ENCODE measurements around the gene F7. TPM values are rescaled to one million over a fixed set of nuclear protein-coding genes. Genes with fewer than 3 reads are reported as not detected.

F7 gene
- total RNA-seq, 4 donors from 2014 or later, result 0.12 to 0.54 TPM; not detected in 2

- peaks cover 0 to 5% of the 10 kb centered on the region in 2 donors for H3K36me3 ChIP-seq
- H3K27ac ChIP-seq, result no peak overlapping the region
- no peak overlapping the region for H3K4me3 ChIP-seq
- TF ChIP-seq EP300 (IDR thresholded peaks at IDR 0.05), result no peak
- TF ChIP-seq POLR2A (IDR thresholded peaks at IDR 0.05), result no peak
- no peak for TF ChIP-seq POLR2AphosphoS5 (IDR thresholded peaks at IDR 0.05)
- TF ChIP-seq, protein P1, sequence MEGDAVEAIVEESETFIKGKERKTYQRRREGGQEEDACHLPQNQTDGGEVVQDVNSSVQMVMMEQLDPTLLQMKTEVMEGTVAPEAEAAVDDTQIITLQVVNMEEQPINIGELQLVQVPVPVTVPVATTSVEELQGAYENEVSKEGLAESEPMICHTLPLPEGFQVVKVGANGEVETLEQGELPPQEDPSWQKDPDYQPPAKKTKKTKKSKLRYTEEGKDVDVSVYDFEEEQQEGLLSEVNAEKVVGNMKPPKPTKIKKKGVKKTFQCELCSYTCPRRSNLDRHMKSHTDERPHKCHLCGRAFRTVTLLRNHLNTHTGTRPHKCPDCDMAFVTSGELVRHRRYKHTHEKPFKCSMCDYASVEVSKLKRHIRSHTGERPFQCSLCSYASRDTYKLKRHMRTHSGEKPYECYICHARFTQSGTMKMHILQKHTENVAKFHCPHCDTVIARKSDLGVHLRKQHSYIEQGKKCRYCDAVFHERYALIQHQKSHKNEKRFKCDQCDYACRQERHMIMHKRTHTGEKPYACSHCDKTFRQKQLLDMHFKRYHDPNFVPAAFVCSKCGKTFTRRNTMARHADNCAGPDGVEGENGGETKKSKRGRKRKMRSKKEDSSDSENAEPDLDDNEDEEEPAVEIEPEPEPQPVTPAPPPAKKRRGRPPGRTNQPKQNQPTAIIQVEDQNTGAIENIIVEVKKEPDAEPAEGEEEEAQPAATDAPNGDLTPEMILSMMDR (IDR thresholded peaks at IDR 0.05), result no peak
- H3K4me1 ChIP-seq, result no peaks in the 10 kb centered on the region
- ATAC-seq, result no peak
- H3K9me3 ChIP-seq, result no peaks in the 10 kb centered on the region
- peaks cover 15% of the 10 kb centered on the region for H3K27me3 ChIP-seq
- 88 to 92% methylated on average over 11 to 18 of the region's 22 CpGs for WGBS, 2 donors (ENCODE audit: low coverage in 1 of 2)
Measured at GRCh38 chr13:113058988-113059850, 46.4 kb upstream of the F7 start.

DNA sequence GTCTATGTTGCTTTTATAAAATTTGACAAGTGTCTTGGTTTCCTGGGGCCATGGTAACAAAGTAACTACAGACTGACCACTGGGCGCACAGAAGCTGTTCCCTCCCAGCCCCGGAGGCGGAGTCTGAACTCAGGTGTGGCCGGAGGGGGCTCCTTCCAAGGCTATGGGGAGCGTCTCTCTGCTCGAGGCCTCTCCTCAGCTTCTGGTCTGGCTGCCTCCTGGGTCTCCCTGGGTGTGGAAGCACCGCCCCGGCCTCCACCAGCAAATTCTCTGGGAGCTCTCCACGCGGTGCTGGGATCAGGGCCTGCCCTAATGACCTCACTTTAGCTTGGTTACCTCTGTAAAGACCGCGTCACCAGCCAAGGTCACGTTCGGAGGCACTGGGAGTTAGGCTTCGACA is 45.7 kb upstream of the F7 start:
- no peak for ATAC-seq
- TF ChIP-seq EP300 (IDR thresholded peaks at IDR 0.05) (no peak), POLR2AphosphoS5 (IDR thresholded peaks at IDR 0.05) (no peak), POLR2A (IDR thresholded peaks at IDR 0.05) (no peak)
- TF ChIP-seq, protein P1 (IDR thresholded peaks at IDR 0.05), result no peak
- no peaks in the 10 kb centered on the region for H3K9me3 ChIP-seq
- peaks cover 11% of the 10 kb centered on the region for H3K27me3 ChIP-seq
- whole genome bisulfite sequencing, 2 donors (ENCODE audit: low coverage in 1 of 2), result 82% methylated on average over 6 of the region's 15 CpGs; no CpG with 5 or more reads in 1 of the 2 donors
- no peak overlapping the region for H3K4me3 ChIP-seq
- no peak overlapping the region for H3K27ac ChIP-seq
- H3K4me1 ChIP-seq, result no peaks in the 10 kb centered on the region
- H3K36me3 ChIP-seq, result peaks cover 0 to 6% of the 10 kb centered on the region in 2 donors

- 90 to 99% methylated on average over 6 to 10 of the region's 34 CpGs for WGBS, 2 donors (ENCODE audit: low coverage in 1 of 2)
- peaks cover 0 to 6% of the 10 kb centered on the region in 2 donors for H3K36me3 ChIP-seq
- no peaks in the 10 kb centered on the region for H3K9me3 ChIP-seq
- H3K27ac ChIP-seq, result no peak overlapping the region
- ATAC-seq, result no peak
- H3K4me1 ChIP-seq, result no peaks in the 10 kb centered on the region
- peaks cover 6% of the 10 kb centered on the region for H3K27me3 ChIP-seq
- H3K4me3 ChIP-seq, result no peak overlapping the region
- no peak for TF ChIP-seq POLR2A (IDR thresholded peaks at IDR 0.05)
Measured at GRCh38 chr13:113060557-113061270, 44.9 kb upstream of the F7 start.

DNA sequence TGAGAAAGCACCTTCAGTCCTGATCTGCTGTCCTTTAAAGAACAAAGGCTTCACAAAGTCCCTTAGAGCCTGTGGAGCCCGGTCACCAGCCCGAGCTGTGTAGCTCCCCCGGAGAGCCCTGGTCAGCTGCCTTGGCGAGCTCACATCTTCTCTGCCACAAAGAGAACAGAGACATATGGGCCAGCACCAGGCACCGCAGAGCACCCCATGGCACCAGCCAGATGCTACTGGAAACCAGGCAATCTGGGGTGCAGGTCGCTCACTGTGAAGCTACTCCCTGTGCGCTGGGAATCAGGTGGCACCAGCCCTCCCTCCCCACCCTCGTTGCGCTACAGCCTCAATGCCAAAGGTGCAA is 44.3 kb upstream of the F7 start:
- 90 to 100% methylated on average over 1 to 4 of the region's 9 CpGs for WGBS, 2 donors (ENCODE audit: low coverage in 1 of 2)
- peaks cover 4% of the 10 kb centered on the region for H3K27me3 ChIP-seq
- ATAC-seq, result no peak
- no peak for TF ChIP-seq EP300 (IDR thresholded peaks at IDR 0.05)
- TF ChIP-seq POLR2AphosphoS5 (IDR thresholded peaks at IDR 0.05), result no peak
- TF ChIP-seq, protein P1 (IDR thresholded peaks at IDR 0.05), result no peak
- no peak for TF ChIP-seq POLR2A (IDR thresholded peaks at IDR 0.05)
- H3K36me3 ChIP-seq, result peaks cover 0 to 6% of the 10 kb centered on the region in 2 donors
- no peaks in the 10 kb centered on the region for H3K4me1 ChIP-seq
- H3K27ac ChIP-seq, result no peak overlapping the region
- H3K4me3 ChIP-seq, result no peak overlapping the region
- H3K9me3 ChIP-seq, result no peaks in the 10 kb centered on the region

DNA sequence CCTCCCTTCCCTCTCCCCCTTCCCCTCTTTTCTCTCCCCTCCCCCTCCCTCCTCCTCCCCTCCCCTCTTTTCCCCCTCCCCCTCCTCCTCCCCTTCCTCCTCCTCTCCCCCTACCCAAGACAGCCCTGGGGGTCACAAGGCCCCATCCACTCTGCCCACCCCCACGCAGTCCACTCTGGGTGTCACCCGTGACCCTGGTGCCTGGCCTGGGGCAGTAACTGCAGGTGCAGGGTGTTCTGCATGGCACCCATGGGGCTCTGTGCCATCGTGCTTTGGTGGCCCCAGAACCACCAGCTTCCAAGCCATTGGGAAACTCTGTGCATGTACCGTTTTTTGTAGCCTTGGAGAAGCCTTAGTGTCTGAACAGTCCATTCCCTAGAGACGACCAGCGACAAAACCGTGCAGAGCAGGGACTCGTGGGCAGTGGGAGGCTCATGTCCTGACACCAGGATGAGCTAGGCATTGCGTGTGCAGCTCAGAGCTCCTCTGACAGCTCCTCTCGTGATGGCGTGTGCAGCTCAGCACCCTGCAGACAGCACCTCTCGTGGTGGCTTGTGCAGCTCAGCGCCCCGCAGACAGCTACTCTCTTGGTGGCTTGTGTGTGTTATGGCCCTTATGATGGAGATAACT is 43.7 kb upstream of the F7 start:
- ATAC-seq, result no peak
- Histone ChIP-seq H3K4me1 (no peaks in the 10 kb centered on the region), H3K4me3 (no peak overlapping the region), H3K27ac (no peak overlapping the region), H3K36me3 (peaks cover 0 to 6% of the 10 kb centered on the region in 2 donors), H3K9me3 (no peaks in the 10 kb centered on the region), H3K27me3 (peaks cover 5% of the 10 kb centered on the region)
- no CpG with 5 or more reads among the region's 14 CpGs for WGBS, 2 donors (ENCODE audit: low coverage in 1 of 2)
- TF ChIP-seq, protein P1 (IDR thresholded peaks at IDR 0.05), result no peak
- TF ChIP-seq EP300 (IDR thresholded peaks at IDR 0.05) (no peak), POLR2A (IDR thresholded peaks at IDR 0.05) (no peak), POLR2AphosphoS5 (IDR thresholded peaks at IDR 0.05) (no peak)
